Measurements from ENCODE around the gene PDE4D.

PDE4D gene

DNA sequence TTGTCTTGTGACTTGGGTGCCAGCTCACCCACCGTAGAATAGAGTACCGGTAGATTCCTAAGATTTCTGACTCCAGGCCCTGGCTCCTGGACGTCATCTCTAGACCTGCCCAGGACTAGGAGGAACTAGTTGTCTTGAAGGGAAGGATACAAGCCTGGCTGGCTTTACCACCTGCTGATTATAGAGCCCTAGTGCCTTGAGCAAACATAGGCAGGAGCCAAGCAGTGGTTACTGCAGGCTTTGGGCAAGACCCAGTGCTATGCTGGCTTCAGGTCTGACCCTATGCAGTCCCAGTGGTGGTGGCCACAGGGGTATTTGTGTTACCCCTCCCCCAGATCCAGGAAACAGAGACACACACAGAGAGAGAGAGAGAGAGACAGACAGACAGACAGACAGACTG, 606.2 kb downstream of the PDE4D start:
- Histone ChIP-seq H3K9ac (ENCODE audit: low read depth in 1 of 2, low read length in 2 of 2) (no peak overlapping the region), H3K27ac (ENCODE audit: low read depth, low read length) (no peak overlapping the region), H3K4me3 (ENCODE audit: low read depth in 1 of 2, low read length in 2 of 2) (no peak overlapping the region), H3K4me1 (ENCODE audit: control insufficient read depth in 1 of 2, insufficient read depth in 2 of 2, low read length in 2 of 2) (no peaks in the 10 kb centered on the region), H3K27me3 (ENCODE audit: control insufficient read depth in 1 of 2, insufficient read depth in 2 of 2, low read length in 2 of 2) (no peaks in the 10 kb centered on the region), H3K9me3 (ENCODE audit: control insufficient read depth in 1 of 2, low read length in 2 of 2) (no peaks in the 10 kb centered on the region), H3K36me3 (ENCODE audit: control insufficient read depth in 1 of 2, insufficient read depth in 2 of 2, low read length in 2 of 2) (no peaks in the 10 kb centered on the region)

DNA sequence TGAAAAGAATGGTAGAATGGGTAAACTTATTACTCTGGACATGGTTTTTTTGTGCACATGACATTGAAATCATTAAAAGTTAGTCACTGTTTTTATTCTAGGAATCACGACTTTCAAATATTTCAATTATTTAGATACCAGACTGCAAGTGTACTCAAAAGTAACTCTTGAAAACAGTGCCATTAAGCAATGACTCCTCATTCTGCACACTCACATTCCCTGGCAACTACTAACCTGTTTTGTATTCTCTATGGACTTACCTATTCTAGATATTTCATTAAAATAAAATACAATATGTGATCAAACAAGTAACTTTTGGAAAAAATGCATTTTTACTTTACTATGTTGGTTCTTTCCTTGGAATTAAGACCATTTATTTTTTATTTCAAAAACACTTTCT, 607.0 kb downstream of the PDE4D start:
- no peaks in the 10 kb centered on the region for H3K27me3 ChIP-seq (ENCODE audit: control insufficient read depth in 1 of 2, insufficient read depth in 2 of 2, low read length in 2 of 2)
- no peaks in the 10 kb centered on the region for H3K36me3 ChIP-seq (ENCODE audit: control insufficient read depth in 1 of 2, insufficient read depth in 2 of 2, low read length in 2 of 2)
- H3K4me3 ChIP-seq (ENCODE audit: low read depth in 1 of 2, low read length in 2 of 2): no peak overlapping the region
- no peak overlapping the region for H3K9ac ChIP-seq (ENCODE audit: low read depth in 1 of 2, low read length in 2 of 2)
- H3K9me3 ChIP-seq (ENCODE audit: control insufficient read depth in 1 of 2, low read length in 2 of 2): no peaks in the 10 kb centered on the region
- H3K27ac ChIP-seq (ENCODE audit: low read depth, low read length): no peak overlapping the region
- H3K4me1 ChIP-seq (ENCODE audit: control insufficient read depth in 1 of 2, insufficient read depth in 2 of 2, low read length in 2 of 2): no peaks in the 10 kb centered on the region

DNA sequence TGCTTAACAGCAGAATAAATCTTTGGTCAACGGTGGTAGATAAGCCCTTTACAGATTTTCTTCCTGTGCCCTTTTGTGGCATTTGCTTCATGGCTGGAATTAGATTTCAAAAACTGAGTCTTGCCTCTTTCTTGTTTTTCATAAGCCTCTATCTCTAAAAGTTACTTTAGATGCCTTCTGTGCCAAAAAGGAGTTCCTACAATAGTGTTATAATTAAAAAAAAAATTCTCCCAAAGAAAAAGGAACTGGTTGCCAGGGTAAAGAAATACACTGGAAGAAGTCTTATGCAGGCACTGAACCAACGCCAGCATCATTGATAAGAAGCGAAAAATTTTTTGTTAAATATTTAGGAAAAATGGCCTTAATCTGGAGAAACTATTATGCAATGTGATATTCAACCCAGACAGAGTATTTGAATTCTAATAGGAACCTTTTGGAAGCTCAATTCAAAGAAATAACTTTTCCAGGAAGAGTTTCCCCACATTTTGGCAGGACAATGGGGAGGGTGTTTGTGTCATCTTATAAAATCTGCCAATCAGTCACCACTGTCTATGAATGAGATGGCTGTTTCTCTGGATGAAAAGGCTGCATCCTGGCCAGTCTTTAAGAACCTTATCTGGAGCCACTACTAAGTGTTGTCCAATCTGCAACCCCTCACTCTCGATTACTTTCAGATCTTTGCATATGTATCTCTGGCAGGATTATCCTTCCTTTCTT, 608.1 kb downstream of the PDE4D start:
- H3K27ac ChIP-seq (ENCODE audit: low read depth, low read length): no peak overlapping the region
- H3K27me3 ChIP-seq (ENCODE audit: control insufficient read depth in 1 of 2, insufficient read depth in 2 of 2, low read length in 2 of 2): no peaks in the 10 kb centered on the region

DNA sequence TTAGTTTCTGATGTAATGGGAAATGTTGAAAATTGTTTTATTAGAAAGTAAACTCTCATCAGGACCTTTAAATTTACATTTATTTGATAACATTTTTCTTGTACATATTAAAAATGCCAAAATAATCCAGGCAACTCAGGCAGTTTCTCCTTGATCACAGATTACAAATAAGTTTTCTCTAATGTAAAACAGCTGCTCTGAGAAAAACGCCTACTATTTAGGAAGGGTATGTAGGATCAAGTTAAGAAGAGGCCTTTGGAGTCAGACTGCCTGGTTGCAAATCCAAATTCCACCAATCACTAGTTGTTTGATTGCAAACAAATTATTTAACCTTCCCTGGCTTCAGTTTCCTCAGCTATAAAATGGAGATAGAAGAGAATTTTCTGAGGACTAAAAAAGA, 610.8 kb downstream of the PDE4D start:
- peaks cover 0 to 4% of the 10 kb centered on the region in 2 donors for H3K4me1 ChIP-seq (ENCODE audit: control insufficient read depth in 1 of 2, insufficient read depth in 2 of 2, low read length in 2 of 2)
- no peaks in the 10 kb centered on the region for H3K9me3 ChIP-seq (ENCODE audit: control insufficient read depth in 1 of 2, low read length in 2 of 2)
- H3K4me3 ChIP-seq (ENCODE audit: low read depth in 1 of 2, low read length in 2 of 2): no peak overlapping the region
- no peaks in the 10 kb centered on the region for H3K27me3 ChIP-seq (ENCODE audit: control insufficient read depth in 1 of 2, insufficient read depth in 2 of 2, low read length in 2 of 2)
- H3K9ac ChIP-seq (ENCODE audit: low read depth in 1 of 2, low read length in 2 of 2): no peak overlapping the region
- H3K36me3 ChIP-seq (ENCODE audit: control insufficient read depth in 1 of 2, insufficient read depth in 2 of 2, low read length in 2 of 2): no peaks in the 10 kb centered on the region
- no peak overlapping the region for H3K27ac ChIP-seq (ENCODE audit: low read depth, low read length)

More for the DNA sequence above, 608.1 kb downstream of the PDE4D start:
- H3K4me1 ChIP-seq (ENCODE audit: control insufficient read depth in 1 of 2, insufficient read depth in 2 of 2, low read length in 2 of 2): no peaks in the 10 kb centered on the region
- no peaks in the 10 kb centered on the region for H3K36me3 ChIP-seq (ENCODE audit: control insufficient read depth in 1 of 2, insufficient read depth in 2 of 2, low read length in 2 of 2)
- H3K9me3 ChIP-seq (ENCODE audit: control insufficient read depth in 1 of 2, low read length in 2 of 2): no peaks in the 10 kb centered on the region
- H3K4me3 ChIP-seq (ENCODE audit: low read depth in 1 of 2, low read length in 2 of 2): no peak overlapping the region
- no peak overlapping the region for H3K9ac ChIP-seq (ENCODE audit: low read depth in 1 of 2, low read length in 2 of 2)

DNA sequence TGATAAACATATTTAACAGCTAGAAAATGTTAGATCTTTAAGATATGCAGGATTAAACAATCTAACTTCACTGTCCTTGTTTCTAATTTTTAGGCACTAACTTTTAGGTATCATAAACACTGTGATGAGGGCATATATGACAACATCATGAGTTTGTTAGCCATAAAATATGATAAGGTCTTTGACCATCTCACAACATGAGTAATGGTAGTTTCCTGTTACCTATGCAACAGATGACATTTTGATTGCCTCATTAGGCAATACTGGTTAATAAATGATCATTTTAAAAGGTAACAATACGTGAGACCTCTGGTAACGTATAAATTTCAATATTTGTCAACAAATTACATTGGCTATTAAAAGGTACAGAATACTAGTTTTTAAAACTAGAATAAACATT, 613.5 kb downstream of the PDE4D start:
- Histone ChIP-seq H3K27me3 (ENCODE audit: control insufficient read depth in 1 of 2, insufficient read depth in 2 of 2, low read length in 2 of 2) (no peaks in the 10 kb centered on the region), H3K9me3 (ENCODE audit: control insufficient read depth in 1 of 2, low read length in 2 of 2) (no peaks in the 10 kb centered on the region), H3K9ac (ENCODE audit: low read depth in 1 of 2, low read length in 2 of 2) (no peak overlapping the region), H3K4me3 (ENCODE audit: low read depth in 1 of 2, low read length in 2 of 2) (no peak overlapping the region), H3K27ac (ENCODE audit: low read depth, low read length) (no peak overlapping the region), H3K4me1 (ENCODE audit: control insufficient read depth in 1 of 2, insufficient read depth in 2 of 2, low read length in 2 of 2) (peaks cover 0 to 4% of the 10 kb centered on the region in 2 donors), H3K36me3 (ENCODE audit: control insufficient read depth in 1 of 2, insufficient read depth in 2 of 2, low read length in 2 of 2) (no peaks in the 10 kb centered on the region)

DNA sequence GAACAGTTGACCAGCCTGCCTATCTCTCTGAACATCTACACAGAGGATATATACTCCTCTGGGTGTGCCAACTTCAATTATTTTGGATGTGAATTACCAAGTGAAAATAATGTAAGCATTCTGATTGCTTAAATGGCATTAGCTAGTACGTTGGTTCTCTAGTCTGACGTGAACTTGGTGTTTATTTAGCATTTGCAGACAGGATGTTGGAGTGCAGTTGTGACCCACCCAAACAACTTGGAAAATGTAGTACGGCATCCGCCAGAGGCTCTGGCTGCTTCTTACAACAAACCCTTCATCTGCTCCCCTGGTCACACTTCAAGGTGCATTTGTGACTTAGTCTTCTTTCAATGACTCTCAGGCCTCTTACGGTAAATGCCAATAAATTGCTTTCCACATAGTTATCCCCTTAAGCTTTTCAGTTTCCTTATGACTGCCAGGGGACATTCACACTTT, 616.6 kb downstream of the PDE4D start:
- H3K9me3 ChIP-seq (ENCODE audit: control insufficient read depth in 1 of 2, low read length in 2 of 2): no peaks in the 10 kb centered on the region
- no peaks in the 10 kb centered on the region for H3K27me3 ChIP-seq (ENCODE audit: control insufficient read depth in 1 of 2, insufficient read depth in 2 of 2, low read length in 2 of 2)
- no peak overlapping the region for H3K9ac ChIP-seq (ENCODE audit: low read depth in 1 of 2, low read length in 2 of 2)
- no peak overlapping the region for H3K27ac ChIP-seq (ENCODE audit: low read depth, low read length)
- peaks cover 0 to 9% of the 10 kb centered on the region in 2 donors for H3K4me1 ChIP-seq (ENCODE audit: control insufficient read depth in 1 of 2, insufficient read depth in 2 of 2, low read length in 2 of 2)
- H3K4me3 ChIP-seq (ENCODE audit: low read depth in 1 of 2, low read length in 2 of 2): no peak overlapping the region
- no peaks in the 10 kb centered on the region for H3K36me3 ChIP-seq (ENCODE audit: control insufficient read depth in 1 of 2, insufficient read depth in 2 of 2, low read length in 2 of 2)

DNA sequence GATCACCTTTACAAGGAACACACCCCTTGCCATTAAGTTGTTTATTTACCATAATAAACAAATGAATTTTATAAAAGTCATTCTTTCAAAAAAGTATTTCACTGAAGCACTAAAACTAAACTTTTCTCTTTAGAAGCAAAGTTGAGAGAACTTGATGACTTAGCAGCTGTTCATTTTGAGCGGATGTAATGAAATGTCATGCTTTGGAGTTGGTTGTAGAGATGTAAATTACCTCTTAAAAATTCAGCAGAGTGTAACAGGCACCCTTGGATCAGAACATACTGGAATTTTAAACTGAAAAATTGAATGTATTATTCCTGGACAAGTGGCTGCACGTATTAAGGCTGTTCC, 617.2 kb downstream of the PDE4D start:
- Histone ChIP-seq H3K27me3 (ENCODE audit: control insufficient read depth in 1 of 2, insufficient read depth in 2 of 2, low read length in 2 of 2) (no peaks in the 10 kb centered on the region), H3K9ac (ENCODE audit: low read depth in 1 of 2, low read length in 2 of 2) (peak overlapping the region; percentile 71 to 81), H3K4me3 (ENCODE audit: low read depth in 1 of 2, low read length in 2 of 2) (peak overlapping the region; percentile 80 to 83), H3K4me1 (ENCODE audit: control insufficient read depth in 1 of 2, insufficient read depth in 2 of 2, low read length in 2 of 2) (peaks cover 0 to 9% of the 10 kb centered on the region in 2 donors), H3K9me3 (ENCODE audit: control insufficient read depth in 1 of 2, low read length in 2 of 2) (no peaks in the 10 kb centered on the region), H3K27ac (ENCODE audit: low read depth, low read length) (no peak overlapping the region), H3K36me3 (ENCODE audit: control insufficient read depth in 1 of 2, insufficient read depth in 2 of 2, low read length in 2 of 2) (no peaks in the 10 kb centered on the region)

DNA sequence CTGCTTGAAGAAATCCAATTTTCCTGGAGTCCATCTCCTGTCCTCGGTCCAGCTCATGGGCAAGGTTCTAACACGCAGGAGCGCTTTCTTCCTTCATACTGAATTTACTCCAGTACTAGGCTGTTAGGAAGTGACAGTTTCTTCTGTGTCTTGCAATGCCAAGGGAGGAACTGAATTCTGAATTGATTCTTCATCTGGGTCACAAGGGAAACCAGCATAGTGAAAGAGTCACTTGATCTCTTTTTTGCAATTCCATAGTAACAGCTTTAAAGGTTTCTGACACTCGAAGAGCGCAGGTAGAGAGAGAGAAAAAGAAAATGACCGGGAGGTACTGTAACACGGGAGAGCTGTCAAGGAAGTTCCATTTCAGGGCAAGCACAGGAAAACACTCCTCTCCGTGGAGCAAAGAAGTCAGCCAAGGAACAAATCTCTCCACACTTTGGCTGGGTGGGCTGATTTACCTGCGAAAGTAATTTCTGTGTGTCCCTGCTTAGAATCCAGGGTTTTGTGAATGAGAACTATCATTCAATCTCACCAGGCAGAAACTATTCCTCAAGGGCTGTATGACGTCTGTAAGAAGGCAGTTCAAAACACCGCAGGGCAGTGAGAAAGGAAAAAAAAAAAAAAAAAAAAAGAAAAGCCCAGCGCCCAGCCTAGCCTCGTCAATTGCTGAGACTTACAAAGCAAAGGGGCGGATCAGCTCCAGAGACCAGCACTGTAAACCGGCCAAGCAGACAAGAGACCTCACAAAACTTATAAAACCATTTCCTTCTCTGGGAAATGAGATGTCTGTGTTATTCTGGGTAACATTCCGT, 617.8 kb downstream of the PDE4D start:
- H3K4me1 ChIP-seq (ENCODE audit: control insufficient read depth in 1 of 2, insufficient read depth in 2 of 2, low read length in 2 of 2): peaks cover 0 to 9% of the 10 kb centered on the region in 2 donors
- H3K36me3 ChIP-seq (ENCODE audit: control insufficient read depth in 1 of 2, insufficient read depth in 2 of 2, low read length in 2 of 2): no peaks in the 10 kb centered on the region
- peak overlapping the region; percentile 77 for H3K27ac ChIP-seq (ENCODE audit: low read depth, low read length)
- H3K9me3 ChIP-seq (ENCODE audit: control insufficient read depth in 1 of 2, low read length in 2 of 2): no peaks in the 10 kb centered on the region
- H3K4me3 ChIP-seq (ENCODE audit: low read depth in 1 of 2, low read length in 2 of 2): peak overlapping the region; percentile 80 to 83
- peak overlapping the region; percentile 71 to 81 for H3K9ac ChIP-seq (ENCODE audit: low read depth in 1 of 2, low read length in 2 of 2)
- no peaks in the 10 kb centered on the region for H3K27me3 ChIP-seq (ENCODE audit: control insufficient read depth in 1 of 2, insufficient read depth in 2 of 2, low read length in 2 of 2)

DNA sequence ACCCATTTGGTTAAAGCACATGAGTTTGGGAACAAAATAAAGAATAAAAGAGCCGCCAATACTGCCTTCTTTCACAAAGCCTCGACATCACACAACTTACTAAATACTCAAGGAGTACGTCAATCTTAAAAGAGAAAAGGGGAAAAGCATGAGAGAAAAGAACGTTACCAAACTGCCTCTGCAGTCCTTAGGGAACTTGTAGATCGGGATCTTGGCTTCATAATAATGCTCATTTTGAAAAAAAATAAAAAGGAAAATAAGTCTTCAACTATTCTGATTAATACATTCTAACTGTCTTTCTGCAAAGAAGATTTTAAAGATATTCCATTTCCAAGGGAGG, 618.4 kb downstream of the PDE4D start:
- H3K36me3 ChIP-seq (ENCODE audit: control insufficient read depth in 1 of 2, insufficient read depth in 2 of 2, low read length in 2 of 2): no peaks in the 10 kb centered on the region
- H3K9ac ChIP-seq (ENCODE audit: low read depth in 1 of 2, low read length in 2 of 2): peak overlapping the region; percentile 71 to 81
- no peaks in the 10 kb centered on the region for H3K9me3 ChIP-seq (ENCODE audit: control insufficient read depth in 1 of 2, low read length in 2 of 2)
- H3K4me3 ChIP-seq (ENCODE audit: low read depth in 1 of 2, low read length in 2 of 2): peak overlapping the region; percentile 80 to 83
- peak overlapping the region; percentile 77 for H3K27ac ChIP-seq (ENCODE audit: low read depth, low read length)
- H3K4me1 ChIP-seq (ENCODE audit: control insufficient read depth in 1 of 2, insufficient read depth in 2 of 2, low read length in 2 of 2): peaks cover 0 to 8% of the 10 kb centered on the region in 2 donors
- H3K27me3 ChIP-seq (ENCODE audit: control insufficient read depth in 1 of 2, insufficient read depth in 2 of 2, low read length in 2 of 2): no peaks in the 10 kb centered on the region

DNA sequence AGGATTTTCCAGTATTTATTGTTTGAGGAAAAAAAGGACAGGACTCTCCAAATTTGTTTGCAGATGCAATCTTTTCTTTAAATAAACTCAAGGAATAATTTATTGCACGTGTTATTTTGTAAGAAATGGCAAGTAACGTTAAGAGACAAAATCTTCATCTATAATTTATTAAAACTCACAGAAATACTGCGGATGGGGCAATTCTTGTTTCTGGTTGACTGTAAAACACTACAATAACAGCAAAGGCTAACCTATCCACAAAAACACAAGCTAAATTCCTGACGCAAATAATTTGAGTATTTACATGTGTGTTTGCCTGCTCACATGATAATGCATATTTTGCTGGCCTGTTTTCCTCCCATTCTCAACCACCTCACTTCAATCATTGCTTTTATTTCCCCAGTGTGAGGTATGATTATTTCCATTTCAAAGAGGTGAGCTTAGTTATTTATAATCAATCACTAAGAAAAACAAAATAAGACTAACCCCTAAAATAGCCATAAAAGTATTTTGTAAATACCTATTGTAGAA, 619.4 kb downstream of the PDE4D start:
- Histone ChIP-seq H3K27me3 (ENCODE audit: control insufficient read depth in 1 of 2, insufficient read depth in 2 of 2, low read length in 2 of 2) (no peaks in the 10 kb centered on the region), H3K4me3 (ENCODE audit: low read depth in 1 of 2, low read length in 2 of 2) (peak overlapping the region; percentile 50 to 80), H3K27ac (ENCODE audit: low read depth, low read length) (no peak overlapping the region), H3K9me3 (ENCODE audit: control insufficient read depth in 1 of 2, low read length in 2 of 2) (no peaks in the 10 kb centered on the region), H3K4me1 (ENCODE audit: control insufficient read depth in 1 of 2, insufficient read depth in 2 of 2, low read length in 2 of 2) (peaks cover 0 to 4% of the 10 kb centered on the region in 2 donors), H3K9ac (ENCODE audit: low read depth in 1 of 2, low read length in 2 of 2) (no peak overlapping the region), H3K36me3 (ENCODE audit: control insufficient read depth in 1 of 2, insufficient read depth in 2 of 2, low read length in 2 of 2) (no peaks in the 10 kb centered on the region)

All from duodenal mucosa (tissue), 2 donors.